Measurements from ENCODE around the gene ADA.

DNA sequence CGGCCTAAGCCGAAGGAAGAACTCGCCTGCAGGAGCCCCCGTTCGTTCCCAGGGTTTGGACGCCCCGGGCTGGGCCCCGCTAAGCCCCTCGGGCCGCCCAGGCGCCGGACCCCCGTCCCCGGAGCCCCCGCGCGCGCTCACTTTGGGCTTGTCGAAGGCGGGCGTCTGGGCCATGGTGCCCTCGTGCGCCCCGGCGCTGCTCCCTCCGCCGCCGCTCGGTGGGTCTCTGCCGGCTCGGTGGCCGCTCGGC lies 140 bp downstream of the ADA start:
- TF ChIP-seq POLR2A (IDR thresholded peaks at IDR 0.05) (no peak), EP300 (IDR thresholded peaks at IDR 0.05) (no peak)
- TF ChIP-seq, protein P1, sequence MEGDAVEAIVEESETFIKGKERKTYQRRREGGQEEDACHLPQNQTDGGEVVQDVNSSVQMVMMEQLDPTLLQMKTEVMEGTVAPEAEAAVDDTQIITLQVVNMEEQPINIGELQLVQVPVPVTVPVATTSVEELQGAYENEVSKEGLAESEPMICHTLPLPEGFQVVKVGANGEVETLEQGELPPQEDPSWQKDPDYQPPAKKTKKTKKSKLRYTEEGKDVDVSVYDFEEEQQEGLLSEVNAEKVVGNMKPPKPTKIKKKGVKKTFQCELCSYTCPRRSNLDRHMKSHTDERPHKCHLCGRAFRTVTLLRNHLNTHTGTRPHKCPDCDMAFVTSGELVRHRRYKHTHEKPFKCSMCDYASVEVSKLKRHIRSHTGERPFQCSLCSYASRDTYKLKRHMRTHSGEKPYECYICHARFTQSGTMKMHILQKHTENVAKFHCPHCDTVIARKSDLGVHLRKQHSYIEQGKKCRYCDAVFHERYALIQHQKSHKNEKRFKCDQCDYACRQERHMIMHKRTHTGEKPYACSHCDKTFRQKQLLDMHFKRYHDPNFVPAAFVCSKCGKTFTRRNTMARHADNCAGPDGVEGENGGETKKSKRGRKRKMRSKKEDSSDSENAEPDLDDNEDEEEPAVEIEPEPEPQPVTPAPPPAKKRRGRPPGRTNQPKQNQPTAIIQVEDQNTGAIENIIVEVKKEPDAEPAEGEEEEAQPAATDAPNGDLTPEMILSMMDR (IDR thresholded peaks at IDR 0.05): no peak

Data from tibial nerve (tissue), 4 donors.